ENCODE measurements around the gene PREX1.

PREX1 gene

GRCh38 chr20:48620507-48621375, 207.1 kb downstream of the PREX1 start:
- POLR2A ChIA-PET = no interaction called here
- CTCF ChIA-PET = interaction anchor here (0.6 to 4.9 kb wide), 28 partner anchors 8 to 1436 kb away, joined by 3 to 48 read pairs (median 4); partner anchors contain the start of gene SULF2
- Histone ChIP-seq H3K4me1 (ENCODE audit: control extremely low read depth in 1 of 4, control insufficient read depth in 4 of 4, insufficient read depth in 4 of 4, low read length in 3 of 4) (peaks cover 0 to 20% (median 12%) of the 10 kb centered on the region in 4 experiments), H3K27ac (ENCODE audit: insufficient read depth in 1 of 2, low read depth in 1 of 2, low read length in 2 of 2, poor library complexity in 1 of 2, severe bottlenecking in 2 of 2) (no peak overlapping the region), H3K27me3 (replicated peaks in 2 of 5; ENCODE audit: control insufficient read depth in 4 of 5, insufficient read depth in 5 of 5, low read length in 4 of 5) (peaks cover 0 to 18% (median 3%) of the 10 kb centered on the region in 5 experiments), H3K36me3 (ENCODE audit: control insufficient read depth in 4 of 4, insufficient read depth in 4 of 4, low read length in 3 of 4) (peaks cover 0 to 16% (median 13%) of the 10 kb centered on the region in 4 experiments), H3K4me3 (ENCODE audit: control insufficient read depth in 1 of 7, extremely low read depth in 1 of 7, insufficient read depth in 4 of 7, low read depth in 2 of 7, low read length in 6 of 7) (peak overlapping the region in 3 of 7 experiments; percentile 46 to 69 (median 59)), H3K9me3 (ENCODE audit: control extremely low read depth in 1 of 5, control insufficient read depth in 4 of 5, insufficient read depth in 2 of 5, low read depth in 1 of 5, low read length in 4 of 5) (no peaks in the 10 kb centered on the region)
- peak; percentile 60 to 78 (median 76) for DNase-seq
- 12% methylated on average over 24 of the region's 26 CpGs for WGBS (ENCODE audit: insufficient coverage)

DNA sequence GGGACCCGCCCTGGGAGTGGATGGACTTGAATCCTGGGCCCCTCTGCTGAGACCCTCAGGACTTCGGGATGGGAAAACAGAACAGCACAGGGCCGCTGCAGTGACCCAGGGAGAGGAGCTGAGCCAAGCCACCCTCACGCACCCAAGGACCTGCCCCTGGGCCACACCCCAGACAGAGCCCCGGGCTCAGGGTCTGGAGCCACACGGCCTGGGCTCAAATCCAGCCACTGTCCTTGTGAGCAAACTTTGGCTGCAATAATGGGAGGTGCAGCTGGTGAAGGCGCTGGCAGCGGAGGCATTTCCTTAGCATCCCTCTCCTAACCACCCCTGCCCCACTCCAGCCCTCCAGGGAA, 207.7 kb downstream of the PREX1 start:
- H3K9me3 ChIP-seq (ENCODE audit: control extremely low read depth in 1 of 5, control insufficient read depth in 4 of 5, insufficient read depth in 2 of 5, low read depth in 1 of 5, low read length in 4 of 5) = no peaks in the 10 kb centered on the region
- peak in 1 of 3 donors; percentile 16 for DNase-seq
- ChIA-PET CTCF (interaction anchor here (0.7 to 4.9 kb wide), 25 partner anchors 9 to 1387 kb away, joined by 3 to 48 read pairs (median 4); partner anchors contain the start of gene SULF2), POLR2A (no interaction called here)
- peaks cover 0 to 12% (median 7%) of the 10 kb centered on the region in 4 experiments for H3K36me3 ChIP-seq (ENCODE audit: control insufficient read depth in 4 of 4, insufficient read depth in 4 of 4, low read length in 3 of 4)
- 91% methylated on average over 8 of the region's 8 CpGs for WGBS (ENCODE audit: insufficient coverage)
- peaks cover 0 to 18% (median 3%) of the 10 kb centered on the region in 5 experiments for H3K27me3 ChIP-seq (replicated peaks in 2 of 5; ENCODE audit: control insufficient read depth in 4 of 5, insufficient read depth in 5 of 5, low read length in 4 of 5)
- peaks cover 0 to 20% (median 12%) of the 10 kb centered on the region in 4 experiments for H3K4me1 ChIP-seq (ENCODE audit: control extremely low read depth in 1 of 4, control insufficient read depth in 4 of 4, insufficient read depth in 4 of 4, low read length in 3 of 4)
- no peak overlapping the region for H3K27ac ChIP-seq (ENCODE audit: insufficient read depth in 1 of 2, low read depth in 1 of 2, low read length in 2 of 2, poor library complexity in 1 of 2, severe bottlenecking in 2 of 2)
- no peak overlapping the region for H3K4me3 ChIP-seq (ENCODE audit: control insufficient read depth in 1 of 7, extremely low read depth in 1 of 7, insufficient read depth in 4 of 7, low read depth in 2 of 7, low read length in 6 of 7)

GRCh38 chr20:48619126-48620101, 208.4 kb downstream of the PREX1 start:
- Histone ChIP-seq H3K27me3 (replicated peaks in 2 of 5; ENCODE audit: control insufficient read depth in 4 of 5, insufficient read depth in 5 of 5, low read length in 4 of 5) (peaks cover 0 to 18% (median 3%) of the 10 kb centered on the region in 5 experiments), H3K36me3 (ENCODE audit: control insufficient read depth in 4 of 4, insufficient read depth in 4 of 4, low read length in 3 of 4) (peaks cover 0 to 5% (median 2%) of the 10 kb centered on the region in 4 experiments), H3K4me1 (ENCODE audit: control extremely low read depth in 1 of 4, control insufficient read depth in 4 of 4, insufficient read depth in 4 of 4, low read length in 3 of 4) (peaks cover 0 to 20% (median 12%) of the 10 kb centered on the region in 4 experiments), H3K27ac (ENCODE audit: insufficient read depth in 1 of 2, low read depth in 1 of 2, low read length in 2 of 2, poor library complexity in 1 of 2, severe bottlenecking in 2 of 2) (no peak overlapping the region), H3K4me3 (ENCODE audit: control insufficient read depth in 1 of 7, extremely low read depth in 1 of 7, insufficient read depth in 4 of 7, low read depth in 2 of 7, low read length in 6 of 7) (no peak overlapping the region), H3K9me3 (ENCODE audit: control extremely low read depth in 1 of 5, control insufficient read depth in 4 of 5, insufficient read depth in 2 of 5, low read depth in 1 of 5, low read length in 4 of 5) (no peaks in the 10 kb centered on the region)
- DNase-seq = no peak
- WGBS (ENCODE audit: insufficient coverage) = 88% methylated on average over 13 of the region's 17 CpGs
- ChIA-PET CTCF (interaction anchor here (0.8 to 4.9 kb wide), 7 partner anchors 724 to 959 kb away, joined by 3 to 48 read pairs (median 10); no protein-coding TSS in a partner anchor), POLR2A (no interaction called here)

DNA sequence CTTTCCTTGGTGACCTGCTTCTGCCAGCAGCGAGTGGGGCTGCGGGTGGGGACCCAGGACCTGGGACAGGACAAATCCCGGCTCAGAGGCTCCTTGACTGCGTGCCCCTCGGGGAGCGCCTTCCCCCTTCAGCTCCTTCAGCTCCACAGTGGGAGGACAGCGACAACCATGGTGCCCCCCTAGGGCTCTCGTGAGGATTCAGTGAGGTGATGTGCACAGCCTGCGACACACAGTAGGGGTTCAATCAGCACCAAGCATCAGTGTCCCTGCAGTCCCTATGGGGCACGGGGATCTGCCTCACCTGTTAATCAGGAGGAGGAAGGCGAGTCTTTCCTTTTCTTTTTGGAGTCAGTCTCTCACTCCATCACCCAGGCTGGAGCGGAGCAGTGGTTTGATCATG, 209.2 kb downstream of the PREX1 start:
- peaks cover 0 to 2% (median 0%) of the 10 kb centered on the region in 4 experiments for H3K36me3 ChIP-seq (ENCODE audit: control insufficient read depth in 4 of 4, insufficient read depth in 4 of 4, low read length in 3 of 4)
- ChIA-PET POLR2A (no interaction called here), CTCF (interaction anchor here (4.5 to 4.9 kb wide), 2 partner anchors 941 to 955 kb away, joined by 41 to 48 read pairs; no protein-coding TSS in a partner anchor)
- 83% methylated on average over 10 of the region's 12 CpGs for WGBS (ENCODE audit: insufficient coverage)
- H3K4me1 ChIP-seq (ENCODE audit: control extremely low read depth in 1 of 4, control insufficient read depth in 4 of 4, insufficient read depth in 4 of 4, low read length in 3 of 4) = peaks cover 0 to 20% (median 12%) of the 10 kb centered on the region in 4 experiments
- H3K27me3 ChIP-seq (replicated peaks in 2 of 5; ENCODE audit: control insufficient read depth in 4 of 5, insufficient read depth in 5 of 5, low read length in 4 of 5) = peaks cover 0 to 18% (median 3%) of the 10 kb centered on the region in 5 experiments
- DNase-seq = no peak
- no peaks in the 10 kb centered on the region for H3K9me3 ChIP-seq (ENCODE audit: control extremely low read depth in 1 of 5, control insufficient read depth in 4 of 5, insufficient read depth in 2 of 5, low read depth in 1 of 5, low read length in 4 of 5)
- no peak overlapping the region for H3K27ac ChIP-seq (ENCODE audit: insufficient read depth in 1 of 2, low read depth in 1 of 2, low read length in 2 of 2, poor library complexity in 1 of 2, severe bottlenecking in 2 of 2)
- H3K4me3 ChIP-seq (ENCODE audit: control insufficient read depth in 1 of 7, extremely low read depth in 1 of 7, insufficient read depth in 4 of 7, low read depth in 2 of 7, low read length in 6 of 7) = no peak overlapping the region

DNA sequence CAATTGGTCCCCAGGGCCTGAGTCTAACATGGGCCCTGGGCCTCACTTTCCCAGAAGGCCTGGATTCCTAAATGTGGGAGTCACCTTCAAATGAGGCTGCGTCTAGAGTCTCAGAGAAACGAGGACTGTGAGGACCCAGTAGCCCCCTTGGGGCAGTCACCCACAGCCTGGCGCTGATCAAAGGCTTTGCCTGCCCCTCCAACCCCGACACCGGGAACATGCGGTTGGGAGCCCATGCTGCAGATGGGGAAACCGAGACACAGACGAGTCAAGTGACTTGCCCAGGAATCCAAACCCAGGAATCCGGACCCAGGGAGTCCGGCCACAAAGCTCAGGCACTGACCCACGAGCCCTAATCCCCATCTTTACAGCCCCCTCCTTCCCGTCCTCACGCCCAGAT, 209.7 kb downstream of the PREX1 start:
- ChIA-PET CTCF (interaction anchor here (4.5 to 4.9 kb wide), 2 partner anchors 940 to 954 kb away, joined by 41 to 48 read pairs; no protein-coding TSS in a partner anchor), POLR2A (no interaction called here)
- H3K9me3 ChIP-seq (ENCODE audit: control extremely low read depth in 1 of 5, control insufficient read depth in 4 of 5, insufficient read depth in 2 of 5, low read depth in 1 of 5, low read length in 4 of 5) = no peaks in the 10 kb centered on the region
- peaks cover 0 to 18% (median 3%) of the 10 kb centered on the region in 5 experiments for H3K27me3 ChIP-seq (replicated peaks in 2 of 5; ENCODE audit: control insufficient read depth in 4 of 5, insufficient read depth in 5 of 5, low read length in 4 of 5)
- no peak overlapping the region for H3K27ac ChIP-seq (ENCODE audit: insufficient read depth in 1 of 2, low read depth in 1 of 2, low read length in 2 of 2, poor library complexity in 1 of 2, severe bottlenecking in 2 of 2)
- H3K4me1 ChIP-seq (ENCODE audit: control extremely low read depth in 1 of 4, control insufficient read depth in 4 of 4, insufficient read depth in 4 of 4, low read length in 3 of 4) = peaks cover 0 to 20% (median 12%) of the 10 kb centered on the region in 4 experiments
- H3K4me3 ChIP-seq (ENCODE audit: control insufficient read depth in 1 of 7, extremely low read depth in 1 of 7, insufficient read depth in 4 of 7, low read depth in 2 of 7, low read length in 6 of 7) = no peak overlapping the region
- no peaks in the 10 kb centered on the region for H3K36me3 ChIP-seq (ENCODE audit: control insufficient read depth in 4 of 4, insufficient read depth in 4 of 4, low read length in 3 of 4)
- DNase-seq = no peak
- 93% methylated on average over 13 of the region's 13 CpGs for WGBS (ENCODE audit: insufficient coverage)

- Histone ChIP-seq H3K36me3 (ENCODE audit: control insufficient read depth in 4 of 4, insufficient read depth in 4 of 4, low read length in 3 of 4) (no peaks in the 10 kb centered on the region), H3K9me3 (ENCODE audit: control extremely low read depth in 1 of 5, control insufficient read depth in 4 of 5, insufficient read depth in 2 of 5, low read depth in 1 of 5, low read length in 4 of 5) (no peaks in the 10 kb centered on the region), H3K27me3 (replicated peaks in 2 of 5; ENCODE audit: control insufficient read depth in 4 of 5, insufficient read depth in 5 of 5, low read length in 4 of 5) (peaks cover 0 to 20% (median 3%) of the 10 kb centered on the region in 5 experiments), H3K4me1 (ENCODE audit: control extremely low read depth in 1 of 4, control insufficient read depth in 4 of 4, insufficient read depth in 4 of 4, low read length in 3 of 4) (peaks cover 0 to 19% (median 10%) of the 10 kb centered on the region in 4 experiments), H3K4me3 (ENCODE audit: control insufficient read depth in 1 of 7, extremely low read depth in 1 of 7, insufficient read depth in 4 of 7, low read depth in 2 of 7, low read length in 6 of 7) (no peak overlapping the region), H3K27ac (ENCODE audit: insufficient read depth in 1 of 2, low read depth in 1 of 2, low read length in 2 of 2, poor library complexity in 1 of 2, severe bottlenecking in 2 of 2) (no peak overlapping the region)
- ChIA-PET CTCF (interaction anchor here (1.5 kb wide), 1 partner anchor 955 kb away, joined by 4 read pairs; no protein-coding TSS in a partner anchor), POLR2A (no interaction called here)
- 89% methylated on average over 6 of the region's 7 CpGs for WGBS (ENCODE audit: insufficient coverage)
- no peak for DNase-seq
Measured at GRCh38 chr20:48617481-48617880, 210.3 kb downstream of the PREX1 start.

Measured in common myeloid progenitor, CD34-positive (primary cell).